ENCODE measurements around the gene CSMD2.

The CSMD2 gene

GRCh38 chr1:33866281-33866680 is 298.7 kb downstream of the CSMD2 start:
- no peak for DNase-seq (ENCODE audit: insufficient read length, low spot score)
- TF ChIP-seq CTCF (IDR thresholded peaks at IDR 0.05; ENCODE audit: insufficient read depth, missing control alignments): no peak

GRCh38 chr1:33864460-33865389 is 300.3 kb downstream of the CSMD2 start:
- no peak for TF ChIP-seq CTCF (IDR thresholded peaks at IDR 0.05; ENCODE audit: insufficient read depth, missing control alignments)
- FAIRE-seq (no peak), DNase-seq (ENCODE audit: insufficient read length, low spot score) (no peak)

More at GRCh38 chr1:33866281-33866680, 298.7 kb downstream of the CSMD2 start:
- FAIRE-seq: no peak

DNA sequence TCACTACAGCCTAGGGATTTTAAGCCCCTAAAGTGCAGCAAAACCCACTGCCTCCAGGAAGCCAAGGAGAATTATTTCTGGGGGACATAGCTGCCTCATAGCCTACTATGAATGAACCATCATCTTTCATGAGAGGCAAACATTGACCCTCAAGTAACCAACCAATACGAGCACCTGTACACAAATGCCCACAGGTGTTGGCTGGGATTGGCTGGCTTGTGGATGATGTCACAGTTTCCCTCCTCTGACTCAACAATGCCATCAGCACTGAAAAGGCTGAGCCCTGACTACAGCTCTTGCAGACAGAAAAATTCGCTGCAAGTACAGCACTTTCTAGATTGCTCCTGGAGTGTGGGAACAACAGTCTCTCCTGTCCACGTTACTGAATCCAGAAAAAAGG is 301.3 kb downstream of the CSMD2 start, which contains the start of gene HMGB4:
Gene HMGB4, plus strand, starts transcription at position 301 of the 400 bp plus-strand sequence. CDS start 113 bp downstream, outside the sequence.
- no peak for TF ChIP-seq CTCF (IDR thresholded peaks at IDR 0.05; ENCODE audit: insufficient read depth, missing control alignments)
- FAIRE-seq: no peak
- no peak for DNase-seq (ENCODE audit: insufficient read length, low spot score)

DNA sequence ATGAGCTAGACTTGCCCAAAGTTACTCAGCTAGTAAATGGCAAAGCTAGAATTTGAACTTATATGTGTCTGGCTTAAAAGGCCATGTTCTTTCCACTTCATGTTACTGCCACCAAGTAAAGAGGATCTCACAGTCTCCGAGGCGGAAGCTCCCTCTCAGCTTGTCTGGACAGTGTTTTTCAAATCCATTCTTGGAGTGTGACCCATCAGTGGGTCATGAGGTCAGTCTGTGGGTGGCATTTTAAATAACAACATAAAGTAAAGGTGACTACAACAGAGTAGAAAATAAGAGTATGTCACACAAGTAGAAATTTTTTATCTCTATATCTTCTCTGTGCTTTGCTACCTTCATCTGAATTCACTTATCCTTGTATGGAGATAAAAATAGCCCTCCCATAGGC is 304.4 kb downstream of the CSMD2 start:
- TF ChIP-seq CTCF (IDR thresholded peaks at IDR 0.05; ENCODE audit: insufficient read depth, missing control alignments): no peak
- no peak for DNase-seq (ENCODE audit: insufficient read length, low spot score)
- no peak for FAIRE-seq

- FAIRE-seq (no peak), DNase-seq (ENCODE audit: insufficient read length, low spot score) (no peak)
- no peak for TF ChIP-seq CTCF (IDR thresholded peaks at IDR 0.05; ENCODE audit: insufficient read depth, missing control alignments)
These were observed 310.9 kb downstream of the CSMD2 start for GRCh38 chr1:33854091-33854490.

GRCh38 chr1:33853431-33853830 is 311.6 kb downstream of the CSMD2 start:
- no peak for FAIRE-seq
- TF ChIP-seq CTCF (IDR thresholded peaks at IDR 0.05; ENCODE audit: insufficient read depth, missing control alignments): no peak
- DNase-seq (ENCODE audit: insufficient read length, low spot score): no peak

DNA sequence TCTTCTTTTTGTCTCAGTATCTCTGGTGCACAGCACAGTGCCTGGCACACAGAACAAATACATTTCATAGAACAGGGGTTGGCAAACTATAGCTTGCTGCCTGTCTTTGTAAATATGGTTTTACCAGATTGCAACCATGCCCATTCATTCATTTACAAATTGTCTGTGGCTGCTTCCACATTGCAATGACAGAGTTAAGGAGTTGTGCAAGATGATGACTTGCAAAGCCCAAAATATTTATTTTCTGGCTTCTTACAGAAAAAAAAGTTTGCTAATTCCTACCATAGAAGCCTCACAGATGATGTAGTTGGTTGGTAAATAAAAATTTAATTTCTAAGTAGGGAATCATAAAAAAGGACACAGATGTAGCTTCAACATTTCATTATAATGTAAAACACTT is 312.3 kb downstream of the CSMD2 start:
- no peak for DNase-seq (ENCODE audit: insufficient read length, low spot score)
- no peak for FAIRE-seq
- TF ChIP-seq CTCF (IDR thresholded peaks at IDR 0.05; ENCODE audit: insufficient read depth, missing control alignments): no peak
